Activated CD4-positive, alpha-beta T cell treated with anti-CD3 and anti-CD28 coated beads for 36 hours (primary cell): ENCODE data around the gene C14orf180. TPM values are rescaled to one million over a fixed set of nuclear protein-coding genes. Genes with fewer than 3 reads are reported as not detected.

ENCODE experiments used
- ATAC-seq: fragments of 200-7000 bp; cut with Tn5 transposase; one replicate; pipeline ENCODE4 v1.10.0; 2021; ENCODE audit warnings: mild to moderate bottlenecking, moderate library complexity
- CTCF ChIA-PET: fragments of 350-600 bp; sonication (Branson Sonifier 250); formaldehyde crosslinking; loops from one replicate; lab custom pipeline; 2021; ENCODE audit warnings: antibody characterized with exemption; lab: Charles Lee
- POLR2A ChIA-PET: fragments of 350-600 bp; sonication (Branson Sonifier 250); formaldehyde crosslinking; loops from one replicate; lab custom pipeline; 2021; ENCODE audit warnings: antibody characterized with exemption, inconsistent platforms; lab: Charles Lee
- DNase-seq: peaks from one replicate; pipeline ENCODE4 v3.0.0-alpha.2; 2020
- H3K27ac Mint-ChIP-seq: one replicate; pipeline ENCODE4 v1.8.0; 2021; ENCODE audit warnings: mixed read lengths
- H3K27me3 Mint-ChIP-seq: one replicate; pipeline ENCODE4 v1.8.0; 2021; ENCODE audit warnings: mixed read lengths
- H3K36me3 Mint-ChIP-seq: one replicate; pipeline ENCODE4 v1.8.0; 2021; ENCODE audit warnings: low read depth, mixed read lengths
- H3K4me1 Mint-ChIP-seq: one replicate; pipeline ENCODE4 v1.8.0; 2021; ENCODE audit warnings: mixed read lengths
- H3K4me3 Mint-ChIP-seq: one replicate; pipeline ENCODE4 v1.8.0; 2021; ENCODE audit warnings: mild to moderate bottlenecking, moderate library complexity, mixed read lengths
- H3K9me3 Mint-ChIP-seq: one replicate; pipeline ENCODE4 v1.8.0; 2021; ENCODE audit warnings: low read depth, mixed read lengths
- intact Hi-C, 2 experiments: fragments of 100-400 bp; cut with DNase I in 1 of 2; cut with micrococcal nuclease in 1 of 2; formaldehyde crosslinking; loops; one replicate each; pipeline versions ENCODE4 v1.14.2 to v1.15.1; 2022 to 2024; cut with DNase I, micrococcal nuclease
- total RNA-seq, 2 experiments: library from RNA; stranded (reverse); gene quantifications; one replicate each; pipeline ENCODE4 v1.2.3, GENCODE V29; 2021

The C14orf180 gene
- total RNA-seq, 2 experiments from 2014 or later = not detected

GRCh38 chr14:104564744-104565679, 14.6 kb upstream of the C14orf180 start:
- Mint-ChIP-seq H3K9me3 (no peaks in the 10 kb centered on the region), H3K36me3 (no peaks in the 10 kb centered on the region), H3K4me1 (no peaks in the 10 kb centered on the region), H3K27ac (no peak overlapping the region), H3K4me3 (no peak overlapping the region), H3K27me3 (peaks cover 7% of the 10 kb centered on the region)
- POLR2A ChIA-PET = no interaction called here
- intact Hi-C loops = loop anchor here (1.0 to 5.0 kb wide), 4 partner anchors 428 to 487 kb away; partner anchors contain the start of gene KIF26A (in 1 of the 2)
- ATAC-seq (no peak), DNase-seq (no peak)
- CTCF ChIA-PET = interaction anchor here (0.7 to 1.7 kb wide), 5 partner anchors 12 to 488 kb away, joined by 3 to 8 read pairs (median 5); no protein-coding TSS in a partner anchor

DNA sequence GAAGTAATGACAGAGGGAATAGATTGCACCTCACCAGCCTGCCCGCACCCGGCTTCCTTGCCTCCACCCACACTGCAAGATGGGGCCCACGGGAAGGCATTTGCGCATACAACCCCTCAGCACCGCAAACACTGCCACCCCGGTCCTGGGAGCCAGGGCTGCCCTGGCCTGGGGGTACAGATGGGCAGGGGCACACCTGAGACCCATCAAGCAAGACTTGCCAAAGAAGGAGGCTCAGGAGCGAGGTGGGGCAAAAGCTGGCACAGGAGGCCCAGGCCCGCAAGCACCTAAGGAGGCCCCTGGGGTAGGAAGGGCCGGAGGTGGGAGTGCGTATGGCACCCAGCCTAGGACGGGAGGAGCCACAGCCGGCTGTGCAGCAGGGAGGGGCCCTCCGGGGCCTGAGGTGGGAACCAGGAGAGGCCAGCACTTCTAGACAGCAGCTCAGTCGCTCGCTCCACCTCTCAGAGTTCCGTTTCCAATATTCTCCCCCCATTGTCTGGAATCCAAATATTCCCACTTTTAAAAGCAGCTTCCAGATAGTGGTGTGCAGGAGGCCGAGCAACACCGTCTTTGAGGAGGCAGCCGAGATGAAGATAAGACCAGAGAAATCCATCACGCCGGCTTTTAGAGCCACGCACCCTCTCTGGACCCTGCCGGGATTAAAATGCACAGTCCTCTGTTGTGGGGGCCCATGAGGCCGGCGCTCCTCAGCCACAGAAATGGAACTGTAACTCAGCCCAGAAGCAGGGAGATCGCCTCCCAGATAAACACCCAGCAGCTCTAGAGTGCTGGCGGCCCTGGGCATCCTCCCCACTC, 12.2 kb upstream of the C14orf180 start:
- Mint-ChIP-seq H3K9me3 (no peaks in the 10 kb centered on the region), H3K4me1 (no peaks in the 10 kb centered on the region), H3K27ac (no peak overlapping the region), H3K27me3 (peaks cover 7% of the 10 kb centered on the region), H3K36me3 (no peaks in the 10 kb centered on the region), H3K4me3 (no peak overlapping the region)
- ChIA-PET CTCF (no interaction called here), POLR2A (no interaction called here)
- DNase-seq = no peak
- ATAC-seq = no peak
- intact Hi-C loops = no loop called here

GRCh38 chr14:104567957-104568225, 11.7 kb upstream of the C14orf180 start:
- POLR2A ChIA-PET = no interaction called here
- ATAC-seq (no peak), DNase-seq (no peak)
- H3K9me3 Mint-ChIP-seq = no peaks in the 10 kb centered on the region
- H3K27me3 Mint-ChIP-seq = peaks cover 7% of the 10 kb centered on the region
- CTCF ChIA-PET = no interaction called here
- no peak overlapping the region for H3K27ac Mint-ChIP-seq
- no peaks in the 10 kb centered on the region for H3K36me3 Mint-ChIP-seq
- no peaks in the 10 kb centered on the region for H3K4me1 Mint-ChIP-seq
- H3K4me3 Mint-ChIP-seq = no peak overlapping the region
- intact Hi-C loops = no loop called here

GRCh38 chr14:104568620-104569019, 10.9 kb upstream of the C14orf180 start:
- Mint-ChIP-seq H3K4me1 (no peaks in the 10 kb centered on the region), H3K9me3 (no peaks in the 10 kb centered on the region), H3K4me3 (no peak overlapping the region), H3K36me3 (no peaks in the 10 kb centered on the region), H3K27ac (no peak overlapping the region), H3K27me3 (peaks cover 7% of the 10 kb centered on the region)
- ATAC-seq (no peak), DNase-seq (no peak)
- intact Hi-C loops = no loop called here
- POLR2A ChIA-PET = no interaction called here
- CTCF ChIA-PET = interaction anchor here (0.5 to 0.6 kb wide), 2 partner anchors 354 to 1721 kb away, joined by 3 read pairs; no protein-coding TSS in a partner anchor

GRCh38 chr14:104569435-104569834, 10.1 kb upstream of the C14orf180 start:
- CTCF ChIA-PET = interaction anchor here (0.6 kb wide), 1 partner anchor 1720 kb away, joined by 3 read pairs; no protein-coding TSS in a partner anchor

DNA sequence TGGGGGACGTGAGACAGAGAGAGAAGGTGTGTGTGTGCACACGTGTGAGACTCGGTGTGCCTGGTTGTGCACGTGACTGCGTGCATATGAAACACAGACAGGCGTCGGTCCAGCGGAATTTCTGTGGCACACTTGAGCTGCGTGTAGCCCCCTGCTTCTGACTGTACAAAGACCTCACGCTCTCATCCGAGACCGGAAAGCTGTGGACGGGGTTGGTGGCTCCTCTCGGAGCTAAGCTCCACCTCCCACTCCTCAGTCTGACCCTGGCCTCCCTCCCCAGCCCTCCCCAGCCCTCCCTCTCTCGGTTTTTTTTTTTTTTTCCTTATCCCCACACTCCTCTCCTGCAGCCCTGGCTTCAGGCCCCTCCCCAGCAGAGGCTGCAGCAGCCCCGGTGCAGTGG, 8.3 kb upstream of the C14orf180 start:
- no peaks in the 10 kb centered on the region for H3K27me3 Mint-ChIP-seq
- DNase-seq (no peak), ATAC-seq (no peak)
- H3K27ac Mint-ChIP-seq = no peak overlapping the region
- intact Hi-C loops = no loop called here
- no peak overlapping the region for H3K4me3 Mint-ChIP-seq
- POLR2A ChIA-PET = no interaction called here
- CTCF ChIA-PET = interaction anchor here (0.7 kb wide), 1 partner anchor 395 kb away, joined by 3 read pairs; no protein-coding TSS in a partner anchor
- no peaks in the 10 kb centered on the region for H3K36me3 Mint-ChIP-seq
- no peaks in the 10 kb centered on the region for H3K9me3 Mint-ChIP-seq
- H3K4me1 Mint-ChIP-seq = no peaks in the 10 kb centered on the region

More at GRCh38 chr14:104569435-104569834, 10.1 kb upstream of the C14orf180 start:
- Mint-ChIP-seq H3K36me3 (no peaks in the 10 kb centered on the region), H3K27me3 (peaks cover 5% of the 10 kb centered on the region), H3K27ac (no peak overlapping the region), H3K9me3 (no peaks in the 10 kb centered on the region), H3K4me3 (no peak overlapping the region), H3K4me1 (no peaks in the 10 kb centered on the region)
- DNase-seq (no peak), ATAC-seq (no peak)
- intact Hi-C loops = no loop called here
- POLR2A ChIA-PET = no interaction called here

- H3K27me3 Mint-ChIP-seq = no peaks in the 10 kb centered on the region
- H3K36me3 Mint-ChIP-seq = no peaks in the 10 kb centered on the region
- ATAC-seq (no peak), DNase-seq (no peak)
- H3K9me3 Mint-ChIP-seq = no peaks in the 10 kb centered on the region
- H3K4me1 Mint-ChIP-seq = no peaks in the 10 kb centered on the region
- CTCF ChIA-PET = no interaction called here
- intact Hi-C loops = no loop called here
- H3K27ac Mint-ChIP-seq = no peak overlapping the region
- no peak overlapping the region for H3K4me3 Mint-ChIP-seq
- POLR2A ChIA-PET = no interaction called here
Measured at GRCh38 chr14:104572024-104572626, 7.4 kb upstream of the C14orf180 start.

GRCh38 chr14:104572668-104573067, 6.9 kb upstream of the C14orf180 start:
- no peak for DNase-seq
- Mint-ChIP-seq H3K36me3 (no peaks in the 10 kb centered on the region), H3K9me3 (no peaks in the 10 kb centered on the region)

DNA sequence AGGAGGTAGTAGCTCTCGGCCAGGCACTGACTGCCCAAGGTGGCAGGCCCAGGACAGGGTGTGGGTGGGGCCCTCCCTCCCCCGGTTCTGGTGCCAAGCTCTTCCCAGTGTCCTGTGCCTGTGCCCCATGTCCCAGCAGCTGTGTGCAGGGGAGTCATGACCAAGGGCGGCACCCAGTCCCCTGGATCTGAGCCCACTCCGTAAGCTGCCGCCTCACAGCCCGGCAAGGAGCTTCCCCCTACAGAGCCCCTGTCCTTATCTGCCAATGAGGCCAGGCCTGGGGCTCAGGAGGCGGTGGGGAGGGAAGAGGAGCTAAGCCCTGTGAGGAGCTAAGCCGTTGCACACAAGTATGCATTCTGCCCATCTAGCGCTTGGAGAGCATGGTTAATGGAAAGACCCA, 5.6 kb upstream of the C14orf180 start:
- H3K4me3 Mint-ChIP-seq = no peak overlapping the region
- H3K4me1 Mint-ChIP-seq = no peaks in the 10 kb centered on the region
- H3K9me3 Mint-ChIP-seq = no peaks in the 10 kb centered on the region
- DNase-seq (no peak), ATAC-seq (no peak)
- POLR2A ChIA-PET = no interaction called here
- no peaks in the 10 kb centered on the region for H3K27me3 Mint-ChIP-seq
- H3K27ac Mint-ChIP-seq = no peak overlapping the region
- CTCF ChIA-PET = interaction anchor here (0.8 kb wide), 1 partner anchor 68 kb away, joined by 3 read pairs; no protein-coding TSS in a partner anchor
- intact Hi-C loops = no loop called here
- H3K36me3 Mint-ChIP-seq = no peaks in the 10 kb centered on the region

More at GRCh38 chr14:104572668-104573067, 6.9 kb upstream of the C14orf180 start:
- ATAC-seq = no peak
- POLR2A ChIA-PET = no interaction called here
- Mint-ChIP-seq H3K27ac (no peak overlapping the region), H3K27me3 (no peaks in the 10 kb centered on the region), H3K4me1 (no peaks in the 10 kb centered on the region), H3K4me3 (no peak overlapping the region)
- CTCF ChIA-PET = no interaction called here
- intact Hi-C loops = no loop called here

GRCh38 chr14:104574536-104574935, 5.0 kb upstream of the C14orf180 start:
- no peak overlapping the region for H3K27ac Mint-ChIP-seq
- intact Hi-C loops = no loop called here
- H3K27me3 Mint-ChIP-seq = no peaks in the 10 kb centered on the region
- H3K9me3 Mint-ChIP-seq = no peaks in the 10 kb centered on the region
- no peak for DNase-seq
- no peaks in the 10 kb centered on the region for H3K4me1 Mint-ChIP-seq
- H3K4me3 Mint-ChIP-seq = no peak overlapping the region
- ChIA-PET POLR2A (no interaction called here), CTCF (interaction anchor here (0.8 kb wide), 1 partner anchor 68 kb away, joined by 3 read pairs; no protein-coding TSS in a partner anchor)
- no peaks in the 10 kb centered on the region for H3K36me3 Mint-ChIP-seq
- no peak for ATAC-seq

DNA sequence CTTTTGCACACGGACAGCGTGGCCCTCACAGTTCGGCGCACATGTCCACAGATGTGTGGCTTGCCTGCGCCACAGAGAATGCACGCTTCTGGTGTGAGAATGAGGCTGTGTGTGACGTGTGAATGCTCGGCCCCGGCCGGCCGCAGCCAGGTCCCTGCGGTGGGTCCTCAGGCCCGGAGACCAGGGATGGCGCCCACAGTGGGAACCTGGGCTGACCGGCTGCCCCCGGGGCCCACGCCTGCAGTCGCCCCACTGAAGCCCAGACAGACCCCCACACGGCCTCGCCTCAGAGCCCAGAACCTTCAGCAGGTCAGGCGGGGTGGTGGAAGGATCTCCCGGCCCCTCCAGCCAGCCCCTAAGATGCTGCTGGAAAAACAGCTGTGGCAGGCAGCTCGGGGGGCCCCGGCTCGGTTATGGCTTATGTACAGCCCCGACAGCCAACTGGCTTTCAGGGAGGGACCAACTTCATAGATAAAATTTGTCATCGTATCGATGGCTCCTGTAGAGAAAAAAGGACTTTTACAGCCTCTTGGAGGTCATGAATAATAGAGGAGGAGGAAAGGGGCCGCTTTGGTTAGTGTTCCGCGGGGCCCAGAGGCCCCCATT, 4.5 kb upstream of the C14orf180 start:
- CTCF ChIA-PET = no interaction called here

More for the DNA sequence above, 4.5 kb upstream of the C14orf180 start:
- Mint-ChIP-seq H3K27me3 (no peaks in the 10 kb centered on the region), H3K4me1 (no peaks in the 10 kb centered on the region), H3K27ac (no peak overlapping the region), H3K36me3 (no peaks in the 10 kb centered on the region), H3K4me3 (no peak overlapping the region), H3K9me3 (no peaks in the 10 kb centered on the region)
- POLR2A ChIA-PET = no interaction called here
- DNase-seq (no peak), ATAC-seq (no peak)
- intact Hi-C loops = no loop called here
